ENCODE results near the gene MAML1.

MAML1 gene

DNA sequence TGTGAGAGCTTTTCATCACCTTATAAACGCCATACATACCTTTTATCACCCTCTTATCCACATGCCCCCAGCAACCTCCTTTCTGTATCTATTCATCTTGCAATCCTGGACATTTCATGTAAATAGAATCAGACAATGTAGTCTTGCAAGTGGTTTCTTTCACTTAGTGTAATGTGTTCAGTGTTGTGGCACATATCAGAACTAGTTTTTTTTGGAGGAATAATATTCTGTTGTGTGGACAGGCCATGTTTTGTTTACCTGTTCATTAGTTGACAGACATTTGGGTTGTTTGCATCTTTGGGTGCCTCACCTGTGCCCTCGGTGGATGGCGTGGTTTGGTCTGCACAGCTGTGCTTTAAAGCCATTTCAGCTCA lies 89.4 kb downstream of the MAML1 start:
- DNase-seq (ENCODE audit: low read depth in 3 of 3): no peak

DNA sequence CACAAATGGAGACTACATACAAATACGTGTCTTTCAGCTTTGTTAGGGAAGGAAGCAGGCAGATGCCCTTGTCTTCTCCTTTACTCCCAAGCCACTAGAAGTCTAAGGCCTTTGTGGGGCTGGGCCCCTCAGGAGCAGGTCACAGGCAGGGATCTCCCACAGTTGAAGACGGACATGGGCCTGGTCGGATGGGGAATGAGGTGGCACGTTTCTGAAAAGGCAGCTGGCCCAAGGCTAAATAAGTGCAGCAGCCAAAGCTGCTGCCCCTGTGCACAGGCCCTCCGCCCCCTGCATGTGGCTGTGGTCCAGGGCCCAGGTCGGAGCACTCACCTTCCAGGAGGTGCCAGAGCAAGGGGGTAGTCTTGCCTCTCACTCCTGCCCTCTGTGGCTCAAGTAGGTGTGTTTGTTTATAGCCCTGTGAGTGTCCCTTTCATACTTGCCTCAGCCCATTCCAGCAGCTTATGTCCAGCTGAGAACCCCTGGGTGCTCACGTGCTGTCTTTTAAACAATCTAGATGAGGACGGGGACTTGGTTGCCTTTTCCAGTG lies 89.9 kb downstream of the MAML1 start:
- DNase-seq (ENCODE audit: low read depth in 3 of 3): no peak

DNA sequence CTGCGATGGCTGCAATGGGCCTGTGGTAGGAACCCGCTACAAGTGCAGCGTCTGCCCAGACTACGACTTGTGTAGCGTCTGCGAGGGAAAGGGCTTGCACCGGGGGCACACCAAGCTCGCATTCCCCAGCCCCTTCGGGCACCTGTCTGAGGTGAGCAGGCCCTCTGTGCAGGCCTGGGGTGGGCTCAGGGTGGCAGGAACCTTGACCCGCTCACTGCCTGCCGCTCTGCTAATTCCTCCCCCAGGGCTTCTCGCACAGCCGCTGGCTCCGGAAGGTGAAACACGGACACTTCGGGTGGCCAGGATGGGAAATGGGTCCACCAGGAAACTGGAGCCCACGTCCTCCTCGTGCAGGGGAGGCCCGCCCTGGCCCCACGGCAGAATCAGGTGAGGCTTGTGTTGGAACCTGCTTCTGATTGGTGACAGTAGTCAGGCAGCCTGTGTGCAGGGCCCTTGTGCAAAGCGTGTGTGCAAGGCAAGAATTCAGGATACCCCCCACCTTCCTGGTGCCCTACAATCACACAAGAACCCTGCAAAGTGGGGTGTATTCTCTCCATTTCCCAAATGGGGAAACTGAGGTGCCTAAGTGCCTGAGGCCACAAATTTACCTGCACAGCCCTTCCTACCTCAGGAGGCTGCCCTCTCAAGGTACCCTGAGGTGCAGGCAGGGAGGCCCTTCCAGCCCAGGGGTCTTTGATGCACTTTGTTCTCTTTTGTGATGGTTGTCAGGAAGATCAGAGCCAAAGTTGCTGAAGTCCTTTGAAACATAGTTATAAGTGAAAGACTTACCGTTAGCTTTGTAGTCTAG lies 91.5 kb downstream of the MAML1 start:
- DNase-seq (ENCODE audit: low read depth in 3 of 3): no peak

DNA sequence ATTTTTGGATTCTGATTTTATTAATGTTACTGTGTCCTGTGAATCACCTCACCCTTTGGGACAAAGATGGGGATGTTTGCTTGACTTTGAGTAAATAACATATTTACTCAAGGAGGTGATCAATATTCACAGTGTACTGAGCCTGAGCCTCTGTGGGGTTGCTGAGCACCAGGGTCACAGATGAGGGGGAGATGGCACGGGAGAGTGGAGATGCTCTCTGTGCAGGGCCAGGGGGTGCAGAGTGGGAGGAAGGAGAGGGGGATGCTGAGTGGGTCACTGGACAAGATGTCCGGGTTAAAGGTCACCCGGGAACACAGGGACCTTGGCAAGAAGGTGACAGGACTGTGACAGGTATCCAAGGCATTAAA lies 92.1 kb downstream of the MAML1 start:
- no peak for DNase-seq (ENCODE audit: low read depth in 3 of 3)

DNA sequence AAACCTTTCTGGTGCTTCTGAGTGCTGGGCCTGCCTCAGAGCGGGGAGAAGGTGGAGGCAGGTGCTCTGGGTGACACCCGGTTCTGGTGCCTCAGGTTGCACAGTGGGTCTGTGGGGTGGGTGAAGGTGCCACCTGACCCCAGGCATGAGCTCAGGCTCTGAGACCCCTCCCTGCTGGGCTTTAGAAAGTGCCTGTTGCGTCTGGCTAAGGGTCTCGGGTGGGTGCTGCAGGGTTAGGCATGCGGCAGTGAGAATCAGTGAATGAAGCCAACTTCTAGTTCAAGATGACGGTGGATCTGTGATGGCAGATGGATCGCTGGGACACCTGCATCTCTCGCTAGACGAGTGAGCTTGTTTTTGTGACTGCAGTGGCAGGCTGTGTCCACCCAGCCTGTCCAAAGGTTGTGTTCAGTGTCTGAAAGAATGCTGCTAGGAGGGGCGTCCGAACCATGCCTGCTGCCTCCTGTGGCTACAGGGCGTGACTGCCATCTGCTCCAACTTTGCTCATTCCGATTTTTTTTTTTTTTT lies 93.1 kb downstream of the MAML1 start:
- DNase-seq (ENCODE audit: low read depth in 3 of 3): no peak
